HepG2 (cell line): Measurements from ENCODE around the gene SPAG7. TPM values are rescaled to one million over a fixed set of nuclear protein-coding genes. Genes with fewer than 3 reads are reported as not detected.
A peak's percentile ranks its signal among the peaks of the same experiment; 100 is the strongest.

Experiments
- ARID4A ChIP-seq: sonication (generic); formaldehyde crosslinking; IDR thresholded peaks from 2 replicates; pipeline ENCODE4 v1.5.0; 2020; ENCODE audit warnings: mild to moderate bottlenecking, missing genetic modification reagents, borderline replicate concordance
- ELF1 ChIP-seq: sonication (generic); formaldehyde crosslinking; IDR thresholded peaks from 2 replicates; pipeline ENCODE4 v1.4.0; 2020; ENCODE audit warnings: missing genetic modification reagents
- FIP1L1 ChIP-seq: fragments of 200-400 bp; formaldehyde crosslinking; IDR thresholded peaks from 2 replicates; pipeline ENCODE4 v1.6.1; 2018; ENCODE audit warnings: low read depth, mild to moderate bottlenecking, low read length, moderate library complexity, borderline replicate concordance; ENCODE audit not compliant: insufficient read depth
- FOXK2 ChIP-seq: fragments of 450-650 bp; IDR thresholded peaks from 2 replicates; pipeline ENCODE4 v1.6.1; 2016
- GPN1 ChIP-seq: sonication (generic); formaldehyde crosslinking; IDR thresholded peaks from 2 replicates; pipeline ENCODE4 v1.5.1; 2020; ENCODE audit warnings: missing genetic modification reagents, borderline replicate concordance
- NFAT5 ChIP-seq: sonication (generic); formaldehyde crosslinking; IDR thresholded peaks from 2 replicates; pipeline ENCODE4 v1.4.0; 2020; ENCODE audit warnings: missing genetic modification reagents
- ONECUT2 ChIP-seq: sonication (generic); formaldehyde crosslinking; IDR thresholded peaks from 2 replicates; pipeline ENCODE4 v1.4.0; 2020; ENCODE audit warnings: missing genetic modification reagents
- PCBP2 ChIP-seq: fragments of 200-400 bp; formaldehyde crosslinking; optimal IDR thresholded peaks from 2 replicates; pipeline ENCODE3; 2018; ENCODE audit warnings: low read length, low read depth; ENCODE audit not compliant: poor library complexity, severe bottlenecking
- STAT5B ChIP-seq: sonication (generic); formaldehyde crosslinking; IDR thresholded peaks from 2 replicates; pipeline ENCODE4 v1.4.0; 2020; ENCODE audit warnings: missing genetic modification reagents
- TP53 ChIP-seq: sonication (generic); formaldehyde crosslinking; conservative IDR thresholded peaks from 2 replicates; pipeline ENCODE4 v1.4.0; 2020; ENCODE audit warnings: missing genetic modification reagents
- YEATS2 ChIP-seq: sonication (generic); formaldehyde crosslinking; IDR thresholded peaks from 2 replicates; pipeline ENCODE4 v1.4.0; 2020; ENCODE audit warnings: missing genetic modification reagents, borderline replicate concordance
- ZMAT5 ChIP-seq: sonication (generic); formaldehyde crosslinking; IDR thresholded peaks from 2 replicates; pipeline ENCODE4 v1.5.0; 2020; ENCODE audit warnings: mild to moderate bottlenecking, low read depth, missing genetic modification reagents, borderline replicate concordance
- ZNF574 ChIP-seq: sonication (generic); formaldehyde crosslinking; IDR thresholded peaks from 2 replicates; pipeline ENCODE4 v1.4.0; 2020; ENCODE audit warnings: missing genetic modification reagents
- ZNF615 ChIP-seq: sonication (generic); formaldehyde crosslinking; IDR thresholded peaks from 2 replicates; pipeline ENCODE4 v1.5.0; 2020; ENCODE audit warnings: mild to moderate bottlenecking, missing genetic modification reagents, borderline replicate concordance
- ZNF709 ChIP-seq: sonication (generic); formaldehyde crosslinking; IDR thresholded peaks from 2 replicates; pipeline ENCODE4 v1.5.0; 2020; ENCODE audit warnings: mild to moderate bottlenecking, missing genetic modification reagents
- ZNF839 ChIP-seq: sonication (generic); formaldehyde crosslinking; IDR thresholded peaks from 2 replicates; pipeline ENCODE4 v1.4.0; 2020; ENCODE audit warnings: missing genetic modification reagents, mild to moderate bottlenecking, borderline replicate concordance
- polyA plus RNA-seq, 8 experiments: library from polyadenylated mRNA; depleted of rRNA in 3 of 8; stranded (reverse) in 7 of 8; unstranded in 1 of 8; fragments of >200 nt; fragmentation: Illumina TruSeq in 4 of 8; extraction: Trizol in 4 of 8; gene quantifications; 2 replicates each; pipeline versions ENCODE4 v1.2.1 to v1.2.3, GENCODE V29; 2011 to 2016; ENCODE audit warnings: low read depth in 4 of 8, missing spikeins in 1 of 8, mixed read lengths in 1 of 8; ENCODE audit not compliant: insufficient read depth in 1 of 8
- total RNA-seq, 5 experiments: library from RNA; depleted of rRNA; stranded (reverse); fragments of >200 nt; fragmentation: Illumina TruSeq; extraction: Trizol; gene quantifications; 2 replicates each; pipeline ENCODE4 v1.2.3, GENCODE V29; 2016; ENCODE audit warnings: low read depth in 1 of 5

The SPAG7 gene
- total and polyA plus RNA-seq, 2 of the 13 experiments (the other 11 are each of a cell fraction or from before 2014, with no cell fraction given) = 51.0 to 59.0 TPM

- TF ChIP-seq ZNF574 (peak; percentile 99), GPN1 (CRISPR knock-in tag) (no peak), STAT5B (CRISPR knock-in tag) (no peak), NFAT5 (CRISPR knock-in tag) (no peak), FOXK2 (no peak), ZNF615 (CRISPR knock-in tag) (no peak), ZNF709 (peak; percentile 92), FIP1L1 (no peak), ONECUT2 (CRISPR knock-in tag) (no peak), ZMAT5 (no peak), YEATS2 (CRISPR knock-in tag) (peak; percentile 58; the same call in 1 of the 2 replicates), ZNF839 (CRISPR knock-in tag) (no peak; the same call in 1 of the 2 replicates), ARID4A (CRISPR knock-in tag) (peak; percentile 92), ELF1 (CRISPR knock-in tag) (peak; percentile 56), TP53 (CRISPR knock-in tag) (no peak), PCBP2 (no peak)
Observed at GRCh38 chr17:4986951-4987766, 19.5 kb upstream of the SPAG7 start, which contains the start of gene CAMTA2 (continued).
